Dedifferentiated amniotic fluid mesenchymal stem cell (primary cell): ENCODE results near the gene CCND1.

Experiments used
- DNase-seq: peaks from one replicate; pipeline ENCODE4 v3.0.0-alpha.2; 2016; ENCODE audit errors: extremely low spot score

CCND1 gene

DNA sequence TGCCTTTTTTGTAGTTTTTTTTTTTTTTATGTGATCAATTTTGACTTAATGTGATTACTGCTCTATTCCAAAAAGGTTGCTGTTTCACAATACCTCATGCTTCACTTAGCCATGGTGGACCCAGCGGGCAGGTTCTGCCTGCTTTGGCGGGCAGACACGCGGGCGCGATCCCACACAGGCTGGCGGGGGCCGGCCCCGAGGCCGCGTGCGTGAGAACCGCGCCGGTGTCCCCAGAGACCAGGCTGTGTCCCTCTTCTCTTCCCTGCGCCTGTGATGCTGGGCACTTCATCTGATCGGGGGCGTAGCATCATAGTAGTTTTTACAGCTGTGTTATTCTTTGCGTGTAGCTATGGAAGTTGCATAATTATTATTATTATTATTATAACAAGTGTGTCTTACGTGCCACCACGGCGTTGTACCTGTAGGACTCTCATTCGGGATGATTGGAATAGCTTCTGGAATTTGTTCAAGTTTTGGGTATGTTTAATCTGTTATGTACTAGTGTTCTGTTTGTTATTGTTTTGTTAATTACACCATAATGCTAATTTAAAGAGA, 12.5 kb downstream of the CCND1 start:
- no peak for DNase-seq

DNA sequence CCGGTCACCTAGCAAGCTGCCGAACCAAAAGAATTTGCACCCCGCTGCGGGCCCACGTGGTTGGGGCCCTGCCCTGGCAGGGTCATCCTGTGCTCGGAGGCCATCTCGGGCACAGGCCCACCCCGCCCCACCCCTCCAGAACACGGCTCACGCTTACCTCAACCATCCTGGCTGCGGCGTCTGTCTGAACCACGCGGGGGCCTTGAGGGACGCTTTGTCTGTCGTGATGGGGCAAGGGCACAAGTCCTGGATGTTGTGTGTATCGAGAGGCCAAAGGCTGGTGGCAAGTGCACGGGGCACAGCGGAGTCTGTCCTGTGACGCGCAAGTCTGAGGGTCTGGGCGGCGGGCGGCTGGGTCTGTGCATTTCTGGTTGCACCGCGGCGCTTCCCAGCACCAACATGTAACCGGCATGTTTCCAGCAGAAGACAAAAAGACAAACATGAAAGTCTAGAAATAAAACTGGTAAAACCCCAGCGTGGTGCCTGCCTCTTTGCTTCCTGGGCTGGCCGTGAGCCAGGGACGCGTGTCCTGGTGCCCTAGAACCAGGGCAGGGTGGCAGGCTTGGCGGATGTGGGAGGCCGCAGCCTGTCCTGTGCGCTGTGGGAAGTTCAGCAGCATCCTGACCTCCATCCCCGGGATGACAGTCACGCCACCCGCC, 13.2 kb downstream of the CCND1 start:
- DNase-seq, result no peak

DNA sequence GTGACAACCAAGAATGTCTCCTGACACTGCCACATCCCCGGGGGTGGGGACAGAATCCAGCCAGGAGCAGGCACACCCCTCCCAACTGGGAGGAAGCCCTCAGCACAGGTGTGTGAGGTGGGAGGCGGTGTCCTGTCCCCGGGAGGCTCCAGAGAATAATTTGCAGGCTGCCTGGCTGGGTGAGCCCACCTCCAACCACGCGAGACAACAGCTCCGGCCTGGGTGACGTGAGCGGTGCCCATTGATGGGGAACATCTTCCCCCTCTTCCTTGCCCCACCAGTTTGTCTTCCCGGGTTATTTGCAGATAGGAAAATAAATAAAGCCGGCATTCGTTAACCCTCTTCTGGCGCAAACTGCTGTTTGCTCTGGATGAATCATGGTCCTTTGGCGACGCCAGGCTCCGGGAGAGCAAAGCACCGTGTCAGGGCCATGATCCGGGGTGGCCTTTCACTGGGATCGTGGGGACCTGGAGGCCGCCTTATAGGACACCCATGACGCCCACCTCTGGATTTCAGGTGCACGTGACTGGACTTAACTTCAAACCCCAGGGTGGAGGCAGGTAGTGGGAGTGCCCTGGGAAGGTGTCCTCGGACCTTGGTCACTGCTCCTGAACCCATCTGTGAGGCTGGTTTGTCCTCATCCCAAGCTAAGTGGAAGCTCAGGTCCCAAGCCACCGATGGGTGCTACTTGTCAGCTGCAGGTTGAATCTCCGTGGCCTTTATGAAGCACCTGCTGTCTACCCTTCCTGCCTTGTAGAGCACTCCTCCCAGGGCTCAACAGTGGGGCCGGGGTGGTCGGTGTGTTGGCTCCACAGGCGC, 13.9 kb downstream of the CCND1 start:
- DNase-seq, result no peak

DNA sequence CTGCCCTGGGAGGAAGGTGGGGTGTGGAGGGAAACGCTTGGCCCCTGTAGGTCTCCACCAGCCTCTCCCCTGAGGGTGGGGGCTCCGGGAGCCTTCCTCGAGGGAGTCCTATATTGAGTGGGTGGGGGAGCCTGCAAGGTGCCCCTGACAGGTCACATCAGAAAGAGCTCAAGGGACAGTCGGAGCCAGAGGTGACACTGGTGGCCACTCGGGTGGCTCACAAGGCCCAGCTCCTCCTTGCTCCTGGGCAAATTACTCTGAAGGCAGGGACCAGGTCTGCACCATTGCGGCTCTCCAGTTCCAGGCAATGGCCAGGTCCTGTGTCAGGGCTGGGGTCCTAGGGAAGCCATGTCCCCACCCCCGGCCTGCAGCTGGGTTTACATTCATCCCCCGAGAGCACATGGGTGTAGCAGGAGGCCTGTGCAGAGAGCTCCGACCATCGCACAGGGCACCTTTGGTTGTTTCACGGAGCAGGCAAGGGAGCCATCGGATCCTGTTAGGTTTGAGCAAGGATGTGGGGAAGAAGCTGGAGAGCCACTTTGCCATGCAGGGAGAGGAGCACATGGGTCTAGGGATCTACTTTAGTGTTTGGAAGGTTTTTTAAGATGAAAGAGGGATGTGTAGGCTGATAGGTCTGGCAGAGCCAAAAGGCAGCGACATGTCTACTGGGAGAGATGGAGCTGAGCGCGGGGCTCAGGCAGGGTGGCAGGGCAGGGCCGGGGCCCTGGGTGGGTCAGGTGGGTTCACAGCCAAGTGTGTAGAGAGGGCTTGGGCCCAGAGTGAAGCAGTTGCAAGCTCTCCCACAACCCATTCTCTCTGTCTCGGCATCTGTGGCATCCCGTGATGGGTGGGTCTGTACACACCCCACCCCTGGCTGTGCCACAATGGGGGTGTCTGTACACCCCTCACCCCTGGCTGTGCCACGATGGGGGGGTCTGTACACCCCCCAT, 14.8 kb downstream of the CCND1 start:
- DNase-seq, result no peak

DNA sequence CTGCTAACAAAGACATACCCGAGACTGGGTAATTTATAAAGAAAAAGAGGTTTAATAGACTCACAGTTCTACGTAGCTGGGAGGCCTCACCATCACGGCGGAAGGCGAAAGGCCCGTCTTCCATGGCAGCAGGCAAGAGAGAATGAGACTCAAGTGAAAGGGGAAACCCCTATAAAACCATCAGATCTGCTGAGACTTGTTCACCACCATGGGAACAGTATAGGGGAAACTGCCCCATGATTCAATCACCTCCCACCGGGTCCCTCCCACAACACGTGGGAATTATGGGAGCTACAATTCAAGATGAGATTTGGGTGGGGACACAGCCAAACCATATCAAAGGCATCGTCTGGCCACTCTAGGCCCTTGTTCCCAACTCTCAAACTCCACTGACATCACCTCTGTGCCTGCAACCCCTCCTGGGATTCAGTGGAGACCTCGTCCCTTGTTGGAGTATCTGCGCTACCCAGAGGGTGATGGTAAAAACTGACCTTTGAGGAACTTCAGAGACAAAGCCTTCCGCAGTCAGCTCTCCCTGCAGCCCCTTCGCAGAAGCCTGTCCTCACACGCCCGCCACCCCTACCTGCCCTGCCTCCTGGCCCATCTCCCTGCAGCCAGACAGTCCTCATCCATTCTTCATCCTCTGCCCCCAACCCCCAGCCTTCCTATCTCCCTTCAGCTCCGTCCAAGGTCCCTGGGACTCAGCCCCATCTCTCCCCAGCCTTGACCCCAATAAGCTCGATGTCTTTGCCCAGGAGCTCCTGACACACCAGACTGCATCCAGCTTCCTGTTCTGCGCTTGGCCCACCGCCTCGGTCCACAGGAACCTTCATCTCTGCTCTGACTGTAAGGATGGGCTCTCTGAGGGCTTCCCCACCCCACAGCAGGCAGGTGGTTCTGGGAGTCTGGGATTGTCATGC, 15.8 kb downstream of the CCND1 start:
- DNase-seq, result no peak

DNA sequence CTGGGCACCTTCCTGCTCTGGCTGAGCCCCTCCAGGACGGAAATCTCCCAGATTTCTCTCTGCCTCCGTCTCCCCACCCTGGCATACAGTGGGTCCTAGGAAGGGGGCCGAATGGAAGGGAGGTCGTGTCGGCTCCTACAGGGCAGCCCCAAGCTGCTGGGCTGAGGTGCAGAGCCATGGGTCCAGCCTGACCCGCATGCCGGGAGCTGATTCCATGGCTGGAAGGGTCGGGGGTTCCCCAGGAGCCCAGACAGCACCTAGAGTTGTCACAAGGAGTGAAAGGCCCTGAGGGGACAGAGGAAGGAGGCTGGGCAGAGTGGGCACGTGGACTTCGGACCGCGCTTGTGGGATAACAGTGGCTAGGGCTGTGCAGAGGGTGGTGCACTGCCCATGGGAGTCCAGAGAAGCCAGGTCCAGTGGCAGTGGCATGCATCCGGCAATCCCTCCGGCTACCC, 16.5 kb downstream of the CCND1 start:
- DNase-seq, result no peak

DNA sequence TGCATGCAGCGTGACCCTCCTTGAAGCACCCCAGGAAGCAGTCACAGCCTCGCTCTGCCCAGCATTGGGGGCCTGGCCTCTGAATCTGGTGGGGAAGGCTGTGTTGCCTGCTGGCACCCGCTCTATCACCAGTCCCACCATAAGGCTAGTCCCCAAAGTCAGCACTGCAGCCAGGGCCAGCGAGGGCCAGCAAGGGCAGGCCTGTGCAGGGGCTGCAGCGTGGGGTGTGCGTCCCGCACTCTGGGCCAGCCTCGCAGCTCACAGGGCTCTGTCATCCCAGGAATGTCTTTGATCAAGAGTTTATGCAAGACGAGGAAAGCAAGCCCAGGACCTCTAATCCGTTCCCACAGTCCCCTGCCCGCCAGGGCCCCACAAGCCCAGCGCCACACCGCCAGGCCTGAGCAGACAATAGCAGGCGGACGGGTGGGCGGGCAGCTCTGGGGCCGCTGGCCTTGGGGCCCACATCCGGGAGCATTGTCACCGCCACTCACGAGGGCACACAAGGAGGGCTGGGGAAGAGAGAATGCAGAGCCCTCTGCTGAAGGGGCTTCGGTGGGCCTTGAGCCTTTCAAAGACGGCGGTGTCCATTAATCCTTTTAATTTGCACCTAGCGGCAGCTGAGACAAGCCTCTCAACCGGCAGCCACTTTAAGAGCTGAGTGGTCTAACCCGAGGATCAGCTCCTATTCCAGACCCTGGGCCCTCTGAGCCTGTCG, 17.1 kb downstream of the CCND1 start:
- no peak for DNase-seq

DNA sequence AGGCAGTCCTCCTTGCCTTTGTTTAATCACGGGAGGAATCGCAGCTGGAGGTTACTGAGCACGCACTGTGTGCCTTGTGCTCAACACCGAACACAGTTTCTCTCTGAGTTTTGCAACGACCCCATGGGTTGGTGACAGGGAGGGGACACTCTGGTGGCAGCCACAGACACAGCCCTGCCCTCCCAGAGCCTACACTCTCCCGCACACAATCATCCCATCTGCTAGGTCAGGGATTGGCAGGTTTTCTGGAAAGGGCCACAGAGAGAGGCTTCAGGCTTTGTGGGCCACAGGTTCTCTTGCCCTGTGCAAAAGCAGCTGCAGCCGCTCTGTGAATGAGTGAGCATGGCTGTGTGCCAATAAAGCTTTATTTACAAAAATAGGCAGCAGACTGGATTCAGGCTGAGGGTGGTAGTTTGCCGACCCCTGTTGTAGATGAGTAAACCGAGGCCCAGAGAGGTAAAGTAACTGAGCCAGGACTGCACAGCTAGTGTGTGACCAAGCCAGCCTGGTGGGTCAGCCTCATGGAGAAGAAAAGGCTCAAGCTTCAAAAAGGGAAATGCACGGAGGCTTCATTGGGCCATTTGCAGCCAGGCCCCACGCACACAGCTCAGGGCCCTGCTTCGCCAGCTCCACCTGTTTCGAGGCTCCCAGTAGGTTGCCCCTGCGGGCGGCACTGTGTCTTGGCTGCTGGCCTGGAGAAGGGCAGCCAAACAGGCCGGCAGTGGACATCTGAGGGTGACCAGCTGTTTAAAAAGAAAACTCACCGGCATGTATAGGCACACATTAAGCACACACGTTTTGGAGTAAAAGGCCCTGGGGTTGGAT, 17.9 kb downstream of the CCND1 start:
- DNase-seq, result no peak

DNA sequence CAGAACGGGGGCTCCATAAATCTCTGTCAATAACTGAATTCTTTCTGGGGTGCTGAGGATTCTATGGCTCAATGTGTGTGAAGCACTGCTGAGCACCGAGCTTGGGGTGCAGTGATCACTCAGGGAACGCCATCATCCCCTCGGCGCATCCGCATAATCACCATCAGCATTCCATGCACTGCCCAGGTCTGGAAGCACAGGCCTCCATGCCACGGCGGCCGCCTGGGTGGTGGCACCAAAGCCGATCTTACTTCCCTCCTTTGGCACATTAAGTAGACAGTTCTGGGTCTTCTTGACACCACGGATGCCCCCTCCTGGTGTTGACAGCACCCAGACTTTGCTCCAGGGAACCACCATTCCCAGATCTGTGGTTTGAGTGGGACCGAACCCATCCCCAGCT, 18.6 kb downstream of the CCND1 start:
- no peak for DNase-seq

DNA sequence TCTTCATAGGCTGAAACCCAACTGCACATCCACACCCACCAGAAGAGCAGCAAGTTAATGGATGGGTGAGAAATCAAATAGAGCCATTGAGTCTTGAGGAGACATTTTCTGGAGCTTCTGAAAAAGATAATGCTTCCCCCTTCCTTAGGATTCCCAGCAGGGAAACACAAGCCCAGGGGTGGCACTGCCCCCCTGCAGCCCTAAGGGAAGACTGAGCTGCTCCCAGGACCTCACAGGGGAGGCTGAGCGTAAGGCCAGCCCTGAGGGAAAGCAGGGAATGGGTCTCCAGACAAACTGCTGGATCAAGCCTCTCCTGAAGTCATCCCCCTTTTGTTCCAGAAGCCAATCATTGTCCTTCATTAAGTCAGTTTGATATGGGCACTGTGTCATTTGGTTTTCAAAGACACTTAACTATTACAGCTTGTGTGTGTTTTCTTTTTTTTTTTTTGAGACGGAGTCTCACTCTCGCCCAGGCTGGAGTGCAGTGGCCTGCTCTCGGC, 19.1 kb downstream of the CCND1 start:
- no peak for DNase-seq

DNA sequence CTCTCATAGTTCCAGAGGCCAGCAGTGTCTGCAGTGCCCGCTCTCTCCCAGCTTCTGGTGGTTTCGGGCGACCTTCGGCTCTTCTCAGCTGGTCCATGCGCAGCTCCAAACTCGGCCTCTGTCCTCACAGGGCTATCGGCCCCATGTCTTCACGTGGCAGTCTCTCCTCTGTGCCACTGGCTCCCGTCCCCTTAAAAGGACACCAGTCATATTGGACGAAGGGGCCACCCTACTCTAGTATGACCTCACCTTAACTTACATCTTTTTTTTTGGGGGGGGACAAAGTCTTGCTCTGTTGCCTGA, 20.4 kb downstream of the CCND1 start:
- no peak for DNase-seq

DNA sequence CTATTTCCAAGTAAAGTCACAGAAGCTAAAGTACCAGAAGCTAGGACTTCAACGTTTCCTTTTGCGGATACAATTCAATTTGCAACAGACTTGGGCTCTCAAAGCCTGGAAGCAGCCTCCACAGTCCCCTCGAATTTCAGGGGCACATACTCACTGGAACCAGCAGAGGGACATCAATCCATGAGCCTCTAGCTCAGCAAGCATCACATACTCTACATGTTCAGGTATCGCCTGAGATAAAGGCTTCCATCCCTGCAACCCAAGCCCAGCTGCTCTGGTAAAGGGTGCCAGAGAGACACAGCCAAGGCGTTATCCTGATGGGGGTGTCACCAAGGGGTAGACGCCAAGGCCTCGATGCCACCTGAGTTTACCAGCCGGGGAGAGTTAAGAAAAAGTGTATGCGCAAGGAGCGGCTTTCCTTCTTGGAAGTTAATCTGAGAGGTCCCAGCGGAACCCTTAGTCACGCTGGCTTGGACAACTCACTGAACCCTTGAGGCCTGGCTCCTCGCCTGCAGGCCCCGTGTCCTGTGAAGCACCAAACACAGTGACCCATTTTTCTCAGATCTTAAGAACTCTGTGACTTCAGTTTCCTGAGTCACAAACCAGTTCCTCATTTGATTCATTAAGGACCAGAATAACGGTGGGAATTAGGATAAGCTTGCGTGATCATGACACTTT, 21.2 kb downstream of the CCND1 start:
- DNase-seq, result no peak

DNA sequence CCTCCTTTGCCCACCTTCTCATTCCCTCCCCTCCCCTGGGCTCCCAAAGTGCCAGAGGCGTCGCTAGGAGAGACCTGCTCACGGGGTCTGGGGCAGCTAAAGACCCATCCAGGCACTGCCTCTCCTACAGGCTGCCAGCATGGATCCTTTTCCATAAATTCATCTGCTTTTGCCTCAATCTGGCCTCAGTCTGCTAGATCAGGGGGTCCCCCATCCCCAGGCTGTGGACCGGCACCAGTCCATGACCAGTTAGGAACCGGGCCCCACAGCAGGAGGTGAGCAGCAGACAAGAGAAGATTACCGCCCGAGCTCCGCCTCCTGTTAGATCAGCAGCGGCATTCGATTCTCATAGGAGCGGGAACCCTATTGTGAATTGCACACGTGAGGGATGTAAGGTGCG, 21.9 kb downstream of the CCND1 start:
- DNase-seq, result no peak

DNA sequence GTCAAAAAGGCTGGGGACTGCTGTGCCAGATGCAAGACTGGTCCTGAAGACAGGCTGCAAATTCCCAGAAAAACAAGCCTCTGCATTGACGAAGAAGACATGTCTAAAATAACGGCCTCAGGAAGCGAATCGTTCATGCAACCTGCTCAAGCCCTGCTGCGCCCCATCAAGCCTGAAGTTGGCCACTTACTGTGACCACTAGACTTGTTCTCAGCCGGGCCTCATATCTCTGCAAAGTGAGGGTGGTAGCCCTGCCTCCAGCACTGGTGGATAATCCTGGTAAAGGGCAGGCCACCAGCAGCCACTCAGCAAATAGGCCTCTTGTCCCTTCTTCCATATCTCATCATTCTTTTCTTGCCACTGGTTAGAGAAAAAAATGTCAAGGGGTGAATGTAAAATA, 22.4 kb downstream of the CCND1 start:
- no peak for DNase-seq

DNA sequence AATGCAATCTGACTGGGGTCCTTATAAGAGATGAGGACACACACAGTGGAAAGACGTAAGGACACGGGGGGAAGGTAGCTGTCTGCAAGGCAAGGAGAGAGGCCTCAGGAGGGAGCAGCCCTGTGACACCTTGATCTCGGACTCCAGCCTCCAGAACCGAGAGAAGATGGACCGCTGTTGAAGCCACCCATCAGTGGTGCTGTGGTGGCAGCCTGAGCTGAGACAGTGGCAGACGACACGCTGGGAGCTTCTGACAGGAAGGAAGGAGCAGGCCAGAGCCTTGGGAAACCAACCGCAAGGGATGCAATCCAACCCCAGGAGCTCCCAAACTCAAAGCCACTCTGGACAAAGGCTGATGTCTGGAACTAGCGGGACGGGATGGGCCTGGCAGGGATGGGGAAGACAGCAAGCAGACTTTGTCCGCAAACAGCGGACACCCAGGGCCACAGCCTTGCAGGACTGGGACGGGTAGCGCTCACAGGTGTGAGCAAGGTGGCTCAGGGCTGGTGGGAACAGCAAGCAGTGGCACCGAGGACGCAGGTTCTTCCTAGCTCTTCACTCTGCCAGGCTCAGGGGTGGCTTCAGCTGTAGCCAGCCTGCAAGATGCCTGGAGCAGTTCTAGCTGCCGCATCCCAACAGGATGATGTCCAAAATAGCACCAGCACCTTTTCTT, 23.3 kb downstream of the CCND1 start:
- no peak for DNase-seq

DNA sequence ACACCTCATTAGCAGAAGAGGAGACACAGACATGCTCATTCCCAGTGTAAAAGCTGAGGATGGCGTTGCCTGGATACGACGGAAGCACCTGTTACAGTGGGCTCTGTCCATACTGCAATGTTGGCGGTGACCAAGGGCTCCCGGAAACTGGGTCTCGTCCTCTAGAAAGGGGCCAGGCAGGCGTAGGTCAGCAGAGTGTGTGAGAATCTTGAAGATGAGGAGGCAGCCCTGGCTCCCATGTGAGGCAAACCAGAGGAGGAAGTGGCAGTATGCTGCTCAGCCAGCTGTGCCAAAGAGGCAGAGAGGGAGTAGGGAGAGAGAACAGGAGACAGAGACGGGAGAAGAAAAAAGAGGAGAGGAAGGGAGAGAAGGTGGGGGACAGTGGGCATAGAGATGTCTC, 23.9 kb downstream of the CCND1 start:
- no peak for DNase-seq

DNA sequence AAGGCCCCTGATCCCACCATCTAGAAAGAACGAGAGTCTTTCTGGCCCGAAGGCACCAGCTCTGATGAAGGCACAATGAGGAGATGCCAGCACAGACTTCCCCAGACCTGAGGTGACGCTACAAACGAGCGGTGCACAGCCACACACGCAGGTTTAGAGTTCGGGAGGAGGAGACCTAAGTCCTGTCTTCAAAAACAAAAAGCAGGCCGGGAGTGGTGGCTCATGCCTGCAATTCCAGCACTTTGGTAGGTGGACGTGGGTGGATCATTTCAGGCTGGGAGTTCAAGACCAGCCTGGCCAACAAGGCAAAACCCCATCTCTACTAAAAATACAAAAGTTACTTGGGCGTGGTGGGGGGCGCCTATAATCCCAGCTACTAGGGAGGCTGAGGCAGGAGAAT, 24.7 kb downstream of the CCND1 start:
- no peak for DNase-seq

DNA sequence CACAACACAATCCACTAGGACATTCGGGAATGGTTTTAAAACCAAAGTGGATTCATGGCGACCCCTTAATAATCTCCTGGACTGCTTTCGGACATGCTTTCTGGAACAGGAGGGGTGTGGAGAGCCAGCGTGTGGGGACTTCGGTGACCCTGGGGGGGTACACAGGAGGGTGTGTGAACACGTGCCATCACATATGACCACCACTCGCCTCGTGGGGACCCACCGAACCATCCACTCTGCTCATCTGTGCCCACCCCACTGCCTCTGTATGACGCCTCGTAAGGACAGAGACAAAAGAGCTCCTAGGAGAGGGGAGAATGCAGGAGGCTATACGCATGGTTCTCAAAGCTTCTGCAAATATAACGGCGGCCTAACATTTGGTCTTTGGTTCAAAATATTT, 25.3 kb downstream of the CCND1 start:
- no peak for DNase-seq
